Measurements from ENCODE around the gene HOXD9.

DNA sequence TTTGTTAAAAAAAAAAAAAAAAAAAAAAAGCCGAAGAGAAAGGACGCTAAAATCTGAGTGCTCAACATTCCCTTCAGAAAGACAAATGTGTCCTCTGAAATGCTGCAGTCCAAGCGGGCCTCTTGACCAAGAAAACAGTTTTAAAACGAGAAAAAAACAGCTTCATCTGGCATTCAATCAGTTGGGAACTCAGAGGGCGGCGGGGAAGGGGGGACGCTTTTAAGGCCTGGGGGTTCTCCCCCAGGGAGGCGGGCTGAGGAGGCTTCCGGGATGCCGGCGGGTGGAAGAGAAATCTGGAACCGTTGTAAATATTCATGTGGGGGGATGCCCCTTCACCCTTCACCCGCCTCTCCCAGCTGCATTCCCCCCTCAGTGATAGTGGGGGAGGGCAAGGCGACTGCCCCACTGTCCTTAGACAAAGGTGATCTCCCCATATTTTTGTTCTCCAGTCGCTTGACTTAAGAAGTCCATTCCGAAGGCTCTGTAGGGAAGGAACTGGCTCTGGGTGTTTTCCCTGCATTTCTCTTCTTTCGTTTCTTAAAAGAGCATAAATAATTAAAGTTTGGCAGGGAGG lies 18.7 kb upstream of the HOXD9 start:
- TF ChIP-seq, protein P1, sequence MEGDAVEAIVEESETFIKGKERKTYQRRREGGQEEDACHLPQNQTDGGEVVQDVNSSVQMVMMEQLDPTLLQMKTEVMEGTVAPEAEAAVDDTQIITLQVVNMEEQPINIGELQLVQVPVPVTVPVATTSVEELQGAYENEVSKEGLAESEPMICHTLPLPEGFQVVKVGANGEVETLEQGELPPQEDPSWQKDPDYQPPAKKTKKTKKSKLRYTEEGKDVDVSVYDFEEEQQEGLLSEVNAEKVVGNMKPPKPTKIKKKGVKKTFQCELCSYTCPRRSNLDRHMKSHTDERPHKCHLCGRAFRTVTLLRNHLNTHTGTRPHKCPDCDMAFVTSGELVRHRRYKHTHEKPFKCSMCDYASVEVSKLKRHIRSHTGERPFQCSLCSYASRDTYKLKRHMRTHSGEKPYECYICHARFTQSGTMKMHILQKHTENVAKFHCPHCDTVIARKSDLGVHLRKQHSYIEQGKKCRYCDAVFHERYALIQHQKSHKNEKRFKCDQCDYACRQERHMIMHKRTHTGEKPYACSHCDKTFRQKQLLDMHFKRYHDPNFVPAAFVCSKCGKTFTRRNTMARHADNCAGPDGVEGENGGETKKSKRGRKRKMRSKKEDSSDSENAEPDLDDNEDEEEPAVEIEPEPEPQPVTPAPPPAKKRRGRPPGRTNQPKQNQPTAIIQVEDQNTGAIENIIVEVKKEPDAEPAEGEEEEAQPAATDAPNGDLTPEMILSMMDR (IDR thresholded peaks at IDR 0.05) = no peak
- TF ChIP-seq, protein P2, sequence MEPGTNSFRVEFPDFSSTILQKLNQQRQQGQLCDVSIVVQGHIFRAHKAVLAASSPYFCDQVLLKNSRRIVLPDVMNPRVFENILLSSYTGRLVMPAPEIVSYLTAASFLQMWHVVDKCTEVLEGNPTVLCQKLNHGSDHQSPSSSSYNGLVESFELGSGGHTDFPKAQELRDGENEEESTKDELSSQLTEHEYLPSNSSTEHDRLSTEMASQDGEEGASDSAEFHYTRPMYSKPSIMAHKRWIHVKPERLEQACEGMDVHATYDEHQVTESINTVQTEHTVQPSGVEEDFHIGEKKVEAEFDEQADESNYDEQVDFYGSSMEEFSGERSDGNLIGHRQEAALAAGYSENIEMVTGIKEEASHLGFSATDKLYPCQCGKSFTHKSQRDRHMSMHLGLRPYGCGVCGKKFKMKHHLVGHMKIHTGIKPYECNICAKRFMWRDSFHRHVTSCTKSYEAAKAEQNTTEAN (CRISPR knock-in tag; IDR thresholded peaks at IDR 0.05) = no peak
- TF ChIP-seq RELA (CRISPR knock-in tag; IDR thresholded peaks at IDR 0.05; ENCODE audit: borderline replicate concordance) (no peak), ZNF121 (CRISPR knock-in tag; IDR thresholded peaks at IDR 0.05) (no peak), SOX15 (CRISPR knock-in tag; IDR thresholded peaks at IDR 0.05) (no peak)
- TF ChIP-seq, protein P3, sequence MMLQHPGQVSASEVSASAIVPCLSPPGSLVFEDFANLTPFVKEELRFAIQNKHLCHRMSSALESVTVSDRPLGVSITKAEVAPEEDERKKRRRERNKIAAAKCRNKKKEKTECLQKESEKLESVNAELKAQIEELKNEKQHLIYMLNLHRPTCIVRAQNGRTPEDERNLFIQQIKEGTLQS (CRISPR knock-in tag; conservative IDR thresholded peaks at IDR 0.05) = no peak
- TF ChIP-seq, protein P4, sequence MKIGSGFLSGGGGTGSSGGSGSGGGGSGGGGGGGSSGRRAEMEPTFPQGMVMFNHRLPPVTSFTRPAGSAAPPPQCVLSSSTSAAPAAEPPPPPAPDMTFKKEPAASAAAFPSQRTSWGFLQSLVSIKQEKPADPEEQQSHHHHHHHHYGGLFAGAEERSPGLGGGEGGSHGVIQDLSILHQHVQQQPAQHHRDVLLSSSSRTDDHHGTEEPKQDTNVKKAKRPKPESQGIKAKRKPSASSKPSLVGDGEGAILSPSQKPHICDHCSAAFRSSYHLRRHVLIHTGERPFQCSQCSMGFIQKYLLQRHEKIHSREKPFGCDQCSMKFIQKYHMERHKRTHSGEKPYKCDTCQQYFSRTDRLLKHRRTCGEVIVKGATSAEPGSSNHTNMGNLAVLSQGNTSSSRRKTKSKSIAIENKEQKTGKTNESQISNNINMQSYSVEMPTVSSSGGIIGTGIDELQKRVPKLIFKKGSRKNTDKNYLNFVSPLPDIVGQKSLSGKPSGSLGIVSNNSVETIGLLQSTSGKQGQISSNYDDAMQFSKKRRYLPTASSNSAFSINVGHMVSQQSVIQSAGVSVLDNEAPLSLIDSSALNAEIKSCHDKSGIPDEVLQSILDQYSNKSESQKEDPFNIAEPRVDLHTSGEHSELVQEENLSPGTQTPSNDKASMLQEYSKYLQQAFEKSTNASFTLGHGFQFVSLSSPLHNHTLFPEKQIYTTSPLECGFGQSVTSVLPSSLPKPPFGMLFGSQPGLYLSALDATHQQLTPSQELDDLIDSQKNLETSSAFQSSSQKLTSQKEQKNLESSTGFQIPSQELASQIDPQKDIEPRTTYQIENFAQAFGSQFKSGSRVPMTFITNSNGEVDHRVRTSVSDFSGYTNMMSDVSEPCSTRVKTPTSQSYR (CRISPR knock-in tag; IDR thresholded peaks at IDR 0.05) = no peak

All from WTC11 (cell line).